NB4 (cell line): ENCODE measurements around the gene CABLES2.

Experiments used
- TF ChIP-seq, protein P1 (sequence below): IDR thresholded peaks from one replicate; pipeline ENCODE4 v1.5.1; 2012; ENCODE audit warnings: low read depth, low read length
- TF ChIP-seq, protein P2 (sequence below): IDR thresholded peaks from 2 replicates; pipeline ENCODE4 v1.6.1; 2011; ENCODE audit warnings: low read depth, low read length

DNA sequence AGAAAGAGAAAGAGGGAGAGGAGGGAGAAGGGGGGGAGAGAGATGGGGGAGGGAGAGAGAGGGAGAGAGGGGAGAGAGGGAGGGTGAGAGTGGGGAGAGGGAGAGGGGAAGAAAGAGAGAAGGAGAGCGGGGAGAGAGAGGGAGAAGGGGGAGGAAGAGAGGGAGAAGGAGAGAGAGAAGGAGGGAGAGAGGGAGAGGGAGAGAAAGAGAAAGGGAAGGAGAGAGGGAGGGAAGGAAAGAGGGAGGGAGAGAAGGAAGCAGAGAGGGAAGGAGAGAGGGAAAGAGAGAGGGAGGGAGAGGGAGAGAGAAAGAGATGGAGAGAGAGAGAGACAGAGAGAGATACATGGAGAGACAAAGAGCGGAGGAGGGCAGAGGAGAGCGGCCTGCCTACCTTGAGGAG, 44.9 kb upstream of the CABLES2 start:
- TF ChIP-seq, protein P1, sequence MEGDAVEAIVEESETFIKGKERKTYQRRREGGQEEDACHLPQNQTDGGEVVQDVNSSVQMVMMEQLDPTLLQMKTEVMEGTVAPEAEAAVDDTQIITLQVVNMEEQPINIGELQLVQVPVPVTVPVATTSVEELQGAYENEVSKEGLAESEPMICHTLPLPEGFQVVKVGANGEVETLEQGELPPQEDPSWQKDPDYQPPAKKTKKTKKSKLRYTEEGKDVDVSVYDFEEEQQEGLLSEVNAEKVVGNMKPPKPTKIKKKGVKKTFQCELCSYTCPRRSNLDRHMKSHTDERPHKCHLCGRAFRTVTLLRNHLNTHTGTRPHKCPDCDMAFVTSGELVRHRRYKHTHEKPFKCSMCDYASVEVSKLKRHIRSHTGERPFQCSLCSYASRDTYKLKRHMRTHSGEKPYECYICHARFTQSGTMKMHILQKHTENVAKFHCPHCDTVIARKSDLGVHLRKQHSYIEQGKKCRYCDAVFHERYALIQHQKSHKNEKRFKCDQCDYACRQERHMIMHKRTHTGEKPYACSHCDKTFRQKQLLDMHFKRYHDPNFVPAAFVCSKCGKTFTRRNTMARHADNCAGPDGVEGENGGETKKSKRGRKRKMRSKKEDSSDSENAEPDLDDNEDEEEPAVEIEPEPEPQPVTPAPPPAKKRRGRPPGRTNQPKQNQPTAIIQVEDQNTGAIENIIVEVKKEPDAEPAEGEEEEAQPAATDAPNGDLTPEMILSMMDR = no peak
- TF ChIP-seq, protein P2, sequence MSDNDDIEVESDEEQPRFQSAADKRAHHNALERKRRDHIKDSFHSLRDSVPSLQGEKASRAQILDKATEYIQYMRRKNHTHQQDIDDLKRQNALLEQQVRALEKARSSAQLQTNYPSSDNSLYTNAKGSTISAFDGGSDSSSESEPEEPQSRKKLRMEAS = no peak
